ENCODE data around the gene HCN3. TPM values are rescaled to one million over a fixed set of nuclear protein-coding genes. Genes with fewer than 3 reads are reported as not detected.

The HCN3 gene
- total and polyA plus RNA-seq, 2 of the 8 experiments (the other 6 are each of a cell fraction or from before 2014, with no cell fraction given), result 6.4 to 7.3 TPM

DNA sequence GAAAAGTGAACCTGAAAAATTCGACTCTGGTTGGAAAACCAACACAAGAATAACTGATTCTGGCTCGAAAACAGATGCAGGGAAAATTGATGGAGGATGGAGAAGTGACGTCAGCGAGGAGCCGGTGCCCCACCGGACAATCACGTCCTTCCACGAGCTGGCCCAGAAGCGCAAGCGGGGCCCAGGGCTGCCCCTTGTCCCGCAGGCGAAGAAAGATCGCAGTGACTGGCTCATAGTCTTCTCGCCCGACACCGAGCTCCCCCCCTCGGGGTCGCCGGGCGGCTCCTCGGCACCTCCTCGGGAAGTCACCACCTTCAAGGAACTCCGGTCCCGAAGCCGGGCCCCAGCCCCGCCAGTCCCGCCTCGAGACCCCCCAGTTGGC lies 45.3 kb downstream of the HCN3 start:
- Histone ChIP-seq H3K23ac (ENCODE audit: insufficient read length) (no peak overlapping the region), H2AFZ (ENCODE audit: low read length) (no peak overlapping the region), H4K20me1 (replicated peaks in 1 of 2; ENCODE audit: control insufficient read depth in 1 of 2, insufficient read depth in 2 of 2, low read length in 2 of 2) (peaks cover 8 to 18% of the 10 kb centered on the region in 2 experiments), H3K18ac (ENCODE audit: extremely low read depth, low read length) (no peak overlapping the region; the same call in 1 of the 2 replicates), H3K27ac (ENCODE audit: low read depth, low read length) (no peak overlapping the region), H2BK12ac (ENCODE audit: low read depth, low read length) (no peak overlapping the region), H4K91ac (replicated peaks; ENCODE audit: insufficient read length, low read length) (no peak overlapping the region), H3K4me2 (ENCODE audit: insufficient read depth in 1 of 2, low read depth in 2 of 2, low read length in 2 of 2) (peak overlapping the region; percentile 73 to 97), H2BK20ac (ENCODE audit: low read length) (no peak overlapping the region), H3K9ac (replicated peaks in 1 of 4; ENCODE audit: extremely low read depth in 1 of 4, low read depth in 3 of 4, low read length in 3 of 4) (no peak overlapping the region), H4K8ac (ENCODE audit: extremely low read depth, insufficient read depth, low read length) (peak overlapping the region; percentile 72), H3K14ac (ENCODE audit: insufficient read length) (no peak overlapping the region), H2BK120ac (replicated peaks; ENCODE audit: low read depth, low read length) (no peak overlapping the region), H3K79me1 (ENCODE audit: low read depth, low read length) (peaks cover 4% of the 10 kb centered on the region), H3K9me3 (ENCODE audit: insufficient read depth in 2 of 2, low read depth in 1 of 2, low read length in 1 of 2) (no peaks in the 10 kb centered on the region), H3K79me2 (ENCODE audit: control insufficient read depth in 1 of 2, insufficient read depth in 2 of 2, low read length in 2 of 2) (peaks cover 0 to 4% of the 10 kb centered on the region in 2 experiments; a peak in 1 of 4 replicates), H3K36me3 (ENCODE audit: control insufficient read depth in 2 of 4, insufficient read depth in 4 of 4, low read length in 3 of 4) (peaks cover 4 to 34% (median 17%) of the 10 kb centered on the region in 4 experiments; a peak in 6 of 8 replicates), H3K4me1 (replicated peaks in 1 of 4; ENCODE audit: control insufficient read depth in 3 of 4, insufficient read depth in 4 of 4, low read length in 3 of 4) (peaks cover 8 to 26% (median 14%) of the 10 kb centered on the region in 4 experiments; a peak in 6 of 7 replicates), H4K5ac (ENCODE audit: insufficient read length, low read depth, low read length) (no peak overlapping the region), H3K56ac (replicated peaks; ENCODE audit: insufficient read length, low read depth, low read length) (no peak overlapping the region), H2BK5ac (ENCODE audit: low read depth, low read length) (no peak overlapping the region), H3K4me3 (ENCODE audit: extremely low read depth in 1 of 4, insufficient read depth in 2 of 4, low read depth in 3 of 4, low read length in 4 of 4) (peak overlapping the region; percentile 51 to 94 (median 84)), H3K4ac (replicated peaks; ENCODE audit: insufficient read length, low read depth, low read length) (no peak overlapping the region), H2BK15ac (ENCODE audit: low read length) (no peak overlapping the region), H3K23me2 (ENCODE audit: low read depth, low read length) (peaks cover 16% of the 10 kb centered on the region; the same call in 1 of the 2 replicates), H3K27me3 (replicated peaks in 1 of 4; ENCODE audit: control insufficient read depth in 3 of 4, extremely low read depth in 1 of 4, insufficient read depth in 3 of 4, low read length in 3 of 4) (peaks cover 0 to 5% (median 3%) of the 10 kb centered on the region in 4 experiments; a peak in 4 of 7 replicates), H2AK5ac (ENCODE audit: low read depth, low read length) (no peak overlapping the region)
- peak; percentile 33 for TF ChIP-seq KDM4A (IDR thresholded peaks at IDR 0.05; ENCODE audit: low read depth, low read length, severe bottlenecking)
- TF ChIP-seq CREB1 (IDR thresholded peaks at IDR 0.05), result peak; percentile 45; the same call in 1 of the 2 replicates
- TF ChIP-seq HDAC6 (IDR thresholded peaks at IDR 0.05; ENCODE audit: low read depth, low read length), result no peak
- ChIA-PET POLR2A (ENCODE audit: partially characterized antibody) (interaction anchor here (0.6 to 4.0 kb wide), 17 partner anchors 10 to 128 kb away, joined by 3 to 21 read pairs (median 4); partner anchors contain the start of genes CLK2, HCN3, MTX1 and SCAMP3), CTCF (ENCODE audit: partially characterized antibody) (interaction anchor here (0.6 to 15.0 kb wide), 14 partner anchors 15 to 285 kb away, joined by 3 to 227 read pairs (median 5); partner anchors contain the start of genes ENTREP3, FDPS, HCN3 and PKLR)
- no peak for FAIRE-seq
- 5% methylated on average over 21 of the region's 28 CpGs; no CpG with 5 or more reads in 1 of the 2 experiments for WGBS, 2 experiments (ENCODE audit: extremely low coverage in 1 of 2, insufficient coverage in 1 of 2, insufficient read length in 1 of 2, insufficient replicate concordance in 2 of 2, low coverage in 1 of 2, low lambda C conversion rate in 2 of 2, missing lambda C conversion rate in 1 of 2)
- DNase-seq (ENCODE audit: low read depth in 1 of 2, low spot score in 2 of 2), result peak in 1 of 2 experiments; percentile 73

Data from H1 (cell line).